ENCODE data around the gene CTAGE6.
"Not testable (repeated sequence)": the region's sequence is repeated elsewhere in the genome, so short reads cannot be mapped to it uniquely, and the experiment has no call there.

The CTAGE6 gene, protein sequence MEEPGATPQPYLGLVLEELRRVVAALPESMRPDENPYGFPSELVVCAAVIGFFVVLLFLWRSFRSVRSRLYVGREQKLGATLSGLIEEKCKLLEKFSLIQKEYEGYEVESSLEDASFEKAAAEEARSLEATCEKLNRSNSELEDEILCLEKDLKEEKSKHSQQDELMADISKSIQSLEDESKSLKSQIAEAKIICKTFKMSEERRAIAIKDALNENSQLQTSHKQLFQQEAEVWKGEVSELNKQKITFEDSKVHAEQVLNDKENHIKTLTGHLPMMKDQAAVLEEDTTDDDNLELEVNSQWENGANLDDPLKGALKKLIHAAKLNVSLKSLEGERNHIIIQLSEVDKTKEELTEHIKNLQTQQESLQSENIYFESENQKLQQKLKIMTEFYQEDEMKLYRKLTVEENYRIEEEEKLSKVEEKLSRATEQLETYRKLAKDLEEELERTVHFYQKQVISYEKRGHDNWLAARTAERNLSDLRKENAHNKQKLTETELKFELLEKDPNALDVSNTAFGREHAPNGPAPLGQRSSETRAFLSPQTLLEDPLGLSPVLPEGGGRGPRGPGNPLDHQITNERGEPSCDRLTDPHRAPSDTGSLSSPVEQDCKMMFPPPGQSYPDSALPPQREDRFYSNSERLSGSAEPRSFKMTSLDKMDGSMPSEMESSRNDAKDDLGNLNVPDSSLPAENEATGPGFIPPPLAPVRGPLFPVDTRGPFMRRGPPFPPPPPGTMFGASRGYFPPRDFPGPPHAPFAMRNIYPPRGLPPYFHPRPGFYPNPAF

GRCh38 chr7:143757596-143757995, at the start of gene CTAGE6:
CTAGE6 (minus strand) TSS chr7:143757696; CDS start chr7:143757658, 38 bp downstream.
- not testable (repeated sequence) for DNase-seq

- DNase-seq: not testable (repeated sequence)
Measured at GRCh38 chr7:143806664-143807071, 49.2 kb upstream of the CTAGE6 start.

- DNase-seq: not testable (repeated sequence)
Measured at GRCh38 chr7:143797896-143798290, 40.4 kb upstream of the CTAGE6 start.

DNA sequence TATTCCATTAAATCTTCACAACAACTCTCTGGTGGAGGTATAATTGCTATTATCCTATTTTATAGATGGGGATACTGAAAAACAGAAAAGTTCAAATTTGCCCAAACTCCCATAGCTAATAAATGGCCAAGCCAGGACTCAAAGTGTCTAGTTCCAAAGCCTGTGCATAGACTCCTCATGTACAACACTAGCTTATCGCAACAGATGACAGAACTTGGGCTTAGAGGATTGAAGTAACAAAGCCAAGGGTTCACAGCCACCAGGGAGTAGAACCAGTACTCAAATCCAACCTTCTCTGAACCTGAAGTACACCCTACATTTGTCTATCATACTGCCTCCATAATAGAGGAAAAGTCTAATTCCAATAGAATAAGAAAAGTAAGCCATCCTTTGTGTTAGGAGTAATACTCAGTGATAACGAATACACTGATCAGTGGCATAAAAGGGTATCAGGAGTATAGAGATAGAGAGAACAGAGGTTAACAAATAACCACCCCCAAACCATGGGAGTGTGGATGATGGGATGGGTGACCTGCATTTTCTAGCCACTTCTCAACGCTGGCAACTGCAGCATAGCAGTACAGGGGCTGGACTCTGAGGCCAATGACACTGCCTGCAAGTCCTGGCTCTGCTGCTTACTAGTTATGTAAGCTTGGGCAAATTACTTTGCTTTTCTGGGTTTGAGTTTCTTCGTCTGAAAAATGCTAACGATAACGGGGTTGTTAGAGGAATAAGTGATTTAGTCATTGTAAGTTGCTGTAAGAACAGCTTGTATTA, 39.8 kb upstream of the CTAGE6 start:
- DNase-seq: not testable (repeated sequence)

DNA sequence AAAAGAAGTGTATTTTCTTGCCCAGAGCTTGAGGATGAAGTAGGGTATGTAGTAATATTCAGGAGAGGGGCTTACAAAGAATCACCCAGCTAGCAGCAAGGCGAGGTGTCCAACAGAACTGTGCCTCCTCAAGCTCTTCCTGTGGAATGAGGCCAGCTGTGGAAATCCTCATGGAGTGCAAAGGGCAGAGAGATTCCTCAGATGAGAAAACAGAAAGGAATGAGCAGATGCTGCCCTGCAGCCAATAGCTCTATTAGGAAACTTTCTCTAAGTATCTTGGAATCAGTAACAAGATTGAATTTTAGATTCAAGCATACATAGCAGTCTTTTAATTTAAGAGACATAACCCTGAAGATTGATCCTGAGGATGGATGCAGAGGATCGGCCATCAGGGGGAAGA, 38.2 kb upstream of the CTAGE6 start:
- DNase-seq: not testable (repeated sequence)

GRCh38 chr7:143792633-143793032, 35.1 kb upstream of the CTAGE6 start:
- DNase-seq: not testable (repeated sequence)

DNA sequence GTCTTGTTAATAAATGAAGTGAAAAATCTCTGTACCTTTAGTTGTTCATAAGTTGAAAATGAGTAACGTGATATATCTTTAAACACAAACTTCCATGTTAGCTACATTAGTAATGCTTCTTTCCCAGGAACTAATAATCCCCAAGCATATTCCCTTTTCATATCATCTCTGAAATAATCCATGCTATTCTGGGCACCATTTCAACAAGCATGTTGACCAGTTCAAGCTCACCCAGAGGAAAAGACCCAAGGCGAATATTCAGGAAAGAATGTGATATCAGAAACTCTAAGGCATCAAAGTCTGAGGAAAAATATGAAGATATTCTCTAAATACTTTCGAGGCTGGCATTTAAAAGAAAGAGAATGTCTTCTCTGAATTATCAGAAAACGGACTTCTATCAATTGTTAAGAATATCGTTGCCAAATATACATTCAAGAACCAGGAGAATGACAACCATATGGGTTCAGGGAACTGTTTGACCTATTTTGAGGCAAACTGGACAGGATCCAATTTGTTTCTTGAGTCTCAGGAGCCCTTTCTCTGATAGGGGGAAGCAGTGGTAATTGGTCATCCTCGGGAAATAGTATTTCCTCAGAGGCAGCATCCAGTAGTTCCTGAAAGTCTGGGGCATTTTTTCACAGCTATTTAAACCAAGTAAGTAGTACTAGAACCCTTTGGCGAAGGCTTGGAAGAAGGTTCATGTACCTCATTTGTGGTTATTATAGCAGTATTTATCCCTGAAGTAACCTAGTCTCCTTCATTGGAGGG, 28.1 kb upstream of the CTAGE6 start:
- DNase-seq: not testable (repeated sequence)

DNA sequence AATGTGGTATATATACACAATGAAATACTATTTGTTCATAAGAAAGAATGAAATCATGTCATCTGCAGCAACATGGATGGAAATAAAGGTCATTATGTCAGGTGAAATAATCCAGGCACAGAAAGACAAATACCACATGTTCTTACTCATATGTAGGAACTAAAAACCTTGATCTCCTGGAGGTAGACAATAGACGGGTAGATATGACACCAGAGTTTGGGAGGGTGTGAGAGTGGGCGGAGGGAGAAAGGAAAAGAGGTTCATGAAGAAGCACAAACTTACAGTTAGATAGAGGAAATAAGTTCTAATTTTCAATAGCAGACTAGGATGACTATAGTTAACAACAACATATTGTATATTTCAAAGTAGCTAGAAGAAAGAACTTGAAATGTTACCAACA, 22.1 kb upstream of the CTAGE6 start:
- DNase-seq: not testable (repeated sequence)

DNA sequence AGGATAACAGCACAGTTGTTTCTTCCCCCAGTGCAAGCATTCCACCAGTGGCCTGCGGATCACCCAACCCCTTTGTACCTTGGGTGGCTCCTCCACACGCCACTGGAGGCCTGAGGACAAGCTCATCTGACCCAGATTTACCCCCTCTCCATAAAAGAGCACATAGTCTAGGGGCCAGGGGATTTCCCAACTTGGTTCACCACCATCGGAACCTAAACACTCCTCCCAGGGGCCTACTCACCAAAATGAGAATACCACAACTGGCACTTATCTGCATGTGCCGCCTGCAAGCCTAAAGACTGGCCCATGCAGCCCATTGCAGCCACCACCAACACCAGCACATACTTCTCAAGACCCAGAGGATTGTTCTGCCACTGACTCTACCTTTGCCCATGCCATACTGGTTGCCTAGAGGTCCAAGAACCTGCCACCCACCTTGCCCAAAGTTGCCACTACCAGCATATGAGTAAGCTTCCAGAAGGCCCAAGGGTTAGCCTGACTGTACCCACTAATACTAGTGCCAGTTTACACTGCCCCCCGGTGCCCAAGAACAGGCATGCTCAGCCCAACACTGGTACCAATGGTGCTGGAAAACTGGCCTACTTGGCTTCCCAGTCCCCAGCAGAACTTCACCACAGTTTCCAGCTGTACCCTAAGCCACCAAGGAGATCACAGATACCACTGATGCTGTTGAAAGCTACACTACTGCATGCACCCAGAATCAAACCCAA, 15.4 kb upstream of the CTAGE6 start:
- DNase-seq: not testable (repeated sequence)

- DNase-seq: not testable (repeated sequence)
Measured at GRCh38 chr7:143767531-143767930, 10.0 kb upstream of the CTAGE6 start.

DNA sequence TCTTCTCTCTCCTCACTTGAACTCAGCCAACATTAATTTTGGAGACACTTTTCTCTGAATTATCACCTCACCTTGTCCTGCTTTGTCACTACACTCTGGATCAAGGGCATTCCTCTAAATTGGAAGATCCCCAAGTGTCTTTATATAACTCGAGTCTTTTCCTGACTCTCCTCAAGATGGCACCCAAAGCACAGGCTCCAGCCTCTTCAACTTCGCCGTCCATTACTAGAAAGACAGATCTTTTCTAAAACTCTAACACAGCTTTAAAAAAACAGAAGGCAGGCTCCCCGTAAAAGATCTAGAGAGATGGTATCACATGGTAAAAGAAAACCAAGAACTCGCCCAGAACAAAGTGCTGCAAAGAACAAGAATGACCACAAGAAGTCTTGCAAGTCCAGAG, 8.2 kb upstream of the CTAGE6 start:
- not testable (repeated sequence) for DNase-seq

GRCh38 chr7:143763065-143763464, 5.6 kb upstream of the CTAGE6 start:
- not testable (repeated sequence) for DNase-seq

GRCh38 chr7:143745340-143745739, 12.2 kb downstream of the CTAGE6 start:
- not testable (repeated sequence) for DNase-seq

DNA sequence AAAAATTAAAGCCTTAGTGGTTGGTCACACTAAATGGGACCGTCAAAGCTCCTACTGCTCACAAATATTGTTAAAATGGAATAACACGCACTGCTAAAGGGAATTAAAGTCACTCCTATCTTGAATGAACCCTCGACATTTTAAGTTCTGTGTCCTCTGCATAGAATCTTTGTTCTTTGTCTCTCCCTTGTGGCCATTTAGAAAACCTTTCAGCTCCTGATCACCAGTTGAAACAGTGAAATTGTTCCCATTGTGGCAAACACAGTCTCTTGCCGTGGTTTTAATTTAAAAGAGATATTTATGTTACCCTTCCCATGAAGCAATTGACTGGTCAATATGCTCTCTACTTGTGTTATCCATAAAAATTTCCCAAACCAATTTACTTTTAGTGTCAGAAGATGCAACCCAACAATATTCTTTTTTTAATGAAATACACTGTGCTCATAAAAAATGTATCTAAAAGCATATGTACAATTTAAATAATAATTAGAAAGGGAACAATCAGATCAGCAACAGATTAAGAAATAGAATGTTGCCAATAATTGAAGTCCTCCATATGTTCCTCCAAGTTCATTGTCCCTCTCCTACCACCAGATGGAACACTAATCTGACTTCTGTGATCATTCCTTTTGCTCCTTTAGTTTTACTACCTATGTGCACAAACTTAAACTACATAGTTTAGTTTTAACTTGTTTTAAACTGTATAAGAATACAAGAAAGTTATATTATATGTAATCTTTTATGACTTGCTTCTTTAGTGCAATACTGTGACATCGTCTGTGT, 20.3 kb downstream of the CTAGE6 start:
- DNase-seq: peak; percentile 59

DNA sequence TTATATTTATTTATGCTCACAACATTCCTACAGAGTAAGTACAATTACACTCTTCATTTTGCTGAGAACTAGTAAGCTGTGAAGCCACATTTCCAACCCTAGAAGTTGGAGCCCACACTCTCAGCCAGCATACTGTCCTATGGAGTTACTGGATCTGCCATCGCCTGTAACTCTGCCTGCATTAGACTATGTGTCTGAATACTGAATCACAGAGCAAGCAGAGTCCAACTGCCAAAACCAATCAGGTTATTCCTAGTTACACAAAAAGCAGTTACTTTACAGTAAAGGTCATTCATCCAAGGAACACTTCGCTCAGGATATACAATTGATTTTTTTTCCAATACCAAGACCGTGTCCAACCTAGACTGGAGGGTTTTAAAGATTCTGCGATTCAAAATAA, 21.5 kb downstream of the CTAGE6 start:
- DNase-seq: peak; percentile 11

- DNase-seq: no peak
Measured at GRCh38 chr7:143733876-143734275, 23.6 kb downstream of the CTAGE6 start.

DNA sequence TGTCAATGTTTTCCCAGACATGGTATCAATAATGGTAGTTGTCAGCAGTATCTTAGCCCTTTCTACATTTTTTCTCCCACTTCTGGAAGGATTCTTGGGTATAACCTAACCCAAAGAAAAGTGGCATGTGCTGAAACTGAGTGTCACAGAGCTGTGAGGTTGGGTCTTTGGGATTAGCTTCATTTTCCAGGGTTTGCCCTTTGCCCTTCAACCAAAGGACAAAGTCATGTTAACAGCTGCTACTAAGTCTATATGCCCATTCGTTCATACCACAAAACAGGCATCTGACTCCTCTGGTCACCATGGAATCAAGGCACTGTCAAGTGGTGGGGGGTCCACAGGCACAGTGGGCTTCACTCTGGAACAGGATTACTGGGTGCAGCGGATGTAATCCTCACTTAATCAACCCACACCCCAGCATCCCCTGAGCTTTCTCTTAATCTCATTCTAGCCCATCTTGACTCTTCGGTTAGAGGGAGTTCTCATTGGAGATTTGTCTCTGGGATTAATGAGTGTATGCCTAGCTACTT, 29.1 kb downstream of the CTAGE6 start:
- no peak for DNase-seq

- not testable (repeated sequence) for DNase-seq
Measured at GRCh38 chr7:143727561-143727960, 29.9 kb downstream of the CTAGE6 start.

DNA sequence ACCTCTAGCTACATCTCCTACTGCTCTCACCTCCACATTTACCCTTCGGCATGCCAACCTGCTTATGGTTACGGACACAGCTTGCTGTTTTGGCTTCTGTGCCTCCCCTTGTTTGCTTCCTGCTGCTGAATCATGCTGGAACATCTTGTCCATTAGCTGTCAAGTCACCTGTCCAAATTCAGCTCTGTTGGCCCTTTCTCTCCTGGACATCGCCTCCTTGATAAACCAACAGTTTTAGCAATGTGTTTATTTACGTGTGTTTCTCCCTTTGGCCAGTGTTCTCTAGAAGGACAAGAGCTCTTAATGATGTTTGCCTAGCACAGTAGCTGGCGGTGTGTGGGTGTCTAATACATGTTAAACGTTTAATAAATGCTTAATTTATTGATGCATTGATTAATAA, 31.4 kb downstream of the CTAGE6 start:
- not testable (repeated sequence) for DNase-seq

- not testable (repeated sequence) for DNase-seq
Measured at GRCh38 chr7:143720335-143720734, 37.2 kb downstream of the CTAGE6 start.

All from eye (tissue), 1 donor.